Measurements from ENCODE around the gene MMP15.

GRCh38 chr16:58026139-58026704, 668 bp downstream of the MMP15 start:
- TF ChIP-seq, protein P1, sequence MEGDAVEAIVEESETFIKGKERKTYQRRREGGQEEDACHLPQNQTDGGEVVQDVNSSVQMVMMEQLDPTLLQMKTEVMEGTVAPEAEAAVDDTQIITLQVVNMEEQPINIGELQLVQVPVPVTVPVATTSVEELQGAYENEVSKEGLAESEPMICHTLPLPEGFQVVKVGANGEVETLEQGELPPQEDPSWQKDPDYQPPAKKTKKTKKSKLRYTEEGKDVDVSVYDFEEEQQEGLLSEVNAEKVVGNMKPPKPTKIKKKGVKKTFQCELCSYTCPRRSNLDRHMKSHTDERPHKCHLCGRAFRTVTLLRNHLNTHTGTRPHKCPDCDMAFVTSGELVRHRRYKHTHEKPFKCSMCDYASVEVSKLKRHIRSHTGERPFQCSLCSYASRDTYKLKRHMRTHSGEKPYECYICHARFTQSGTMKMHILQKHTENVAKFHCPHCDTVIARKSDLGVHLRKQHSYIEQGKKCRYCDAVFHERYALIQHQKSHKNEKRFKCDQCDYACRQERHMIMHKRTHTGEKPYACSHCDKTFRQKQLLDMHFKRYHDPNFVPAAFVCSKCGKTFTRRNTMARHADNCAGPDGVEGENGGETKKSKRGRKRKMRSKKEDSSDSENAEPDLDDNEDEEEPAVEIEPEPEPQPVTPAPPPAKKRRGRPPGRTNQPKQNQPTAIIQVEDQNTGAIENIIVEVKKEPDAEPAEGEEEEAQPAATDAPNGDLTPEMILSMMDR (optimal IDR thresholded peaks at IDR 0.05 in 1 of 3, IDR thresholded peaks at IDR 0.05 in 1 of 3, conservative IDR thresholded peaks at IDR 0.05 in 1 of 3; ENCODE audit: extremely low read depth in 1 of 3, insufficient read depth in 2 of 3, low read length in 3 of 3), result no peak
- TF ChIP-seq EZH2 (IDR thresholded peaks at IDR 0.05; ENCODE audit: low read length), result no peak

Measured in keratinocyte (primary cell).